Measurements from ENCODE around the gene BRAF.

DNA sequence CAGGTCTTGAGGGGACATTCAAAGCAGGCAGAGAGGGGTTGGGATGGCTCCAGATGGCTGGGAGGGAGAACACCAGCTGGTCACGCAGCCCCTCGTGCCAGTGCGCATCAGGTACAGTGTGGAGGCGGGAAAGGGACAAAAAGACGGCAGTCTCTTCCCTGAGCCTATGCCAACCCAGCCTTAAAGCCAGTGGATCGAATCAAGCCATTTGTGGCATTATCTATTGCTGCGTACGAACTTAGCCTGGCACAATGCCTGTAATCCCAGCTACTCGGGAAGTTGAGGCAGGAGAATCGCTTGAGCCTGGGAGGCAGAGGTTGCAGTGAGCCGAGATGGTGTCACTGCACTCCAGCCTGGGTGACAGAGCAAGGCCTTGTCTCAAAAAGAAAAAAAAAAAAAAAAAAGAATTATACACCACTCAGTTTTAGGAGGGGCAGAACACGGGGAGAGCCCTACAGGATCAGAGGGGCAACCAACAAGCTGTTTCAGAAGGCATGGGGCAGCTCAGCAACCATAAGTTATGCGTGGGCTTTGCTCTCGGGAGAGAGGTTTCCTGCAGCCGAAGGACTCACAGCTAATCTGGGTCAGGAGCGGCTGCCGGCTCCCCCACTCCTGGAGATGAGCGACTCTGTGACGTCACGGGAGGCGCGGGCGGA, 228.6 kb downstream of the BRAF start:
- TF ChIP-seq, protein P1, sequence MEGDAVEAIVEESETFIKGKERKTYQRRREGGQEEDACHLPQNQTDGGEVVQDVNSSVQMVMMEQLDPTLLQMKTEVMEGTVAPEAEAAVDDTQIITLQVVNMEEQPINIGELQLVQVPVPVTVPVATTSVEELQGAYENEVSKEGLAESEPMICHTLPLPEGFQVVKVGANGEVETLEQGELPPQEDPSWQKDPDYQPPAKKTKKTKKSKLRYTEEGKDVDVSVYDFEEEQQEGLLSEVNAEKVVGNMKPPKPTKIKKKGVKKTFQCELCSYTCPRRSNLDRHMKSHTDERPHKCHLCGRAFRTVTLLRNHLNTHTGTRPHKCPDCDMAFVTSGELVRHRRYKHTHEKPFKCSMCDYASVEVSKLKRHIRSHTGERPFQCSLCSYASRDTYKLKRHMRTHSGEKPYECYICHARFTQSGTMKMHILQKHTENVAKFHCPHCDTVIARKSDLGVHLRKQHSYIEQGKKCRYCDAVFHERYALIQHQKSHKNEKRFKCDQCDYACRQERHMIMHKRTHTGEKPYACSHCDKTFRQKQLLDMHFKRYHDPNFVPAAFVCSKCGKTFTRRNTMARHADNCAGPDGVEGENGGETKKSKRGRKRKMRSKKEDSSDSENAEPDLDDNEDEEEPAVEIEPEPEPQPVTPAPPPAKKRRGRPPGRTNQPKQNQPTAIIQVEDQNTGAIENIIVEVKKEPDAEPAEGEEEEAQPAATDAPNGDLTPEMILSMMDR (IDR thresholded peaks at IDR 0.05): no peak
- TF ChIP-seq POLR2A (IDR thresholded peaks at IDR 0.05): no peak
- peak; percentile 79 for TF ChIP-seq POLR2AphosphoS5 (IDR thresholded peaks at IDR 0.05)

All from prostate gland (tissue), 2 donors.